Progenitor cell of endocrine pancreas (in vitro differentiated cells): ENCODE results near the gene CLDND2. TPM values are rescaled to one million over a fixed set of nuclear protein-coding genes. Genes with fewer than 3 reads are reported as not detected.
A peak's percentile ranks its signal among the peaks of the same experiment; 100 is the strongest.

ENCODE experiments used
- DNase-seq: peaks from one replicate; pipeline ENCODE4 v3.0.0; 2021; ENCODE audit warnings: low spot score; ENCODE audit not compliant: unreplicated experiment
- H3K27ac Mint-ChIP-seq: 2 replicates; pipeline ENCODE4 v1.8.0; 2021; ENCODE audit warnings: mild to moderate bottlenecking, moderate library complexity, mixed read lengths
- H3K27me3 Mint-ChIP-seq: 2 replicates; pipeline ENCODE4 v1.8.0; 2021; ENCODE audit warnings: mixed read lengths
- H3K36me3 Mint-ChIP-seq: 2 replicates; pipeline ENCODE4 v1.8.0; 2022; ENCODE audit warnings: mixed read lengths; ENCODE audit not compliant: insufficient read depth
- H3K4me1 Mint-ChIP-seq: 2 replicates; pipeline ENCODE4 v1.8.0; 2021; ENCODE audit warnings: low read depth, mixed read lengths
- H3K4me3 Mint-ChIP-seq: 2 replicates; pipeline ENCODE4 v1.8.0; 2021; ENCODE audit warnings: low read depth, mild to moderate bottlenecking, moderate library complexity, mixed read lengths
- H3K9me3 Mint-ChIP-seq: 2 replicates; pipeline ENCODE4 v1.8.0; 2021; ENCODE audit warnings: low read depth, mixed read lengths
- CTCF ChIP-seq: fragments of 200-600 bp; sonication (generic); IDR thresholded peaks from one replicate; pipeline ENCODE4 v1.5.0; 2021; ENCODE audit warnings: antibody characterized with exemption, mild to moderate bottlenecking; ENCODE audit not compliant: unreplicated experiment
- total RNA-seq: library from RNA; stranded (reverse); gene quantifications from 2 replicates; pipeline ENCODE4 v1.2.1, GENCODE V29; 2021

The CLDND2 gene
- total RNA-seq, 1 donor from 2014 or later = 1.4 TPM

- H3K27me3 Mint-ChIP-seq = no peaks in the 10 kb centered on the region
- no peak overlapping the region for H3K4me3 Mint-ChIP-seq
- no peak overlapping the region for H3K27ac Mint-ChIP-seq
- H3K9me3 Mint-ChIP-seq = peaks cover 4% of the 10 kb centered on the region
- no peak for TF ChIP-seq CTCF
- DNase-seq = no peak
- H3K36me3 Mint-ChIP-seq = peaks cover 30% of the 10 kb centered on the region
- H3K4me1 Mint-ChIP-seq = peaks cover 8% of the 10 kb centered on the region
Observed at GRCh38 chr19:51329411-51329810, 39.4 kb downstream of the CLDND2 start.

- Mint-ChIP-seq H3K36me3 (peaks cover 35% of the 10 kb centered on the region), H3K4me1 (peaks cover 8% of the 10 kb centered on the region), H3K27me3 (no peaks in the 10 kb centered on the region), H3K27ac (no peak overlapping the region), H3K9me3 (peaks cover 4% of the 10 kb centered on the region), H3K4me3 (no peak overlapping the region)
- TF ChIP-seq CTCF = peak; percentile 24
- DNase-seq = no peak
Observed at GRCh38 chr19:51327066-51328001, 41.5 kb downstream of the CLDND2 start.

GRCh38 chr19:51326216-51327065 is 42.4 kb downstream of the CLDND2 start:
- Mint-ChIP-seq H3K27ac (no peak overlapping the region), H3K36me3 (peaks cover 31% of the 10 kb centered on the region), H3K4me1 (peaks cover 1% of the 10 kb centered on the region), H3K9me3 (peaks cover 4% of the 10 kb centered on the region), H3K4me3 (no peak overlapping the region), H3K27me3 (no peaks in the 10 kb centered on the region)
- no peak for TF ChIP-seq CTCF
- no peak for DNase-seq

GRCh38 chr19:51325161-51325976 is 43.4 kb downstream of the CLDND2 start:
- no peak for TF ChIP-seq CTCF
- H3K9me3 Mint-ChIP-seq = no peaks in the 10 kb centered on the region
- peaks cover 25% of the 10 kb centered on the region for H3K36me3 Mint-ChIP-seq
- H3K4me1 Mint-ChIP-seq = peaks cover 5% of the 10 kb centered on the region
- no peak overlapping the region for H3K4me3 Mint-ChIP-seq
- peak overlapping the region; percentile 16 for H3K27ac Mint-ChIP-seq
- no peaks in the 10 kb centered on the region for H3K27me3 Mint-ChIP-seq
- DNase-seq = no peak

- no peaks in the 10 kb centered on the region for H3K9me3 Mint-ChIP-seq
- no peak for DNase-seq
- peaks cover 5% of the 10 kb centered on the region for H3K4me1 Mint-ChIP-seq
- H3K4me3 Mint-ChIP-seq = no peak overlapping the region
- TF ChIP-seq CTCF = no peak
- no peak overlapping the region for H3K27ac Mint-ChIP-seq
- H3K27me3 Mint-ChIP-seq = no peaks in the 10 kb centered on the region
- peaks cover 16% of the 10 kb centered on the region for H3K36me3 Mint-ChIP-seq
Observed at GRCh38 chr19:51324167-51324481, 44.7 kb downstream of the CLDND2 start.
